GM18505 (cell line): Measurements from ENCODE around the gene ATP6V0E1.
"Not testable (repeated sequence)": the region's sequence is repeated elsewhere in the genome, so short reads cannot be mapped to it uniquely, and the experiment has no call there.

Experiments
- ATAC-seq: cut with Tn5 transposase; IDR thresholded peaks from one replicate; pipeline ENCODE4 v1.9.1; 2021; ENCODE audit not compliant: unreplicated experiment
- POLR2A ChIP-seq: IDR thresholded peaks from 4 replicates; pipeline ENCODE4 v1.6.1; 2011; ENCODE audit warnings: borderline replicate concordance; ENCODE audit not compliant: insufficient read depth, insufficient read length; ENCODE audit errors: extremely low read depth

Gene ATP6V0E1

GRCh38 chr5:173075970-173076369 lies 92.4 kb downstream of the ATP6V0E1 start:
- no peak for ATAC-seq
- no peak for TF ChIP-seq POLR2A

GRCh38 chr5:173076471-173076870 lies 92.9 kb downstream of the ATP6V0E1 start:
- not testable (repeated sequence) for ATAC-seq

DNA sequence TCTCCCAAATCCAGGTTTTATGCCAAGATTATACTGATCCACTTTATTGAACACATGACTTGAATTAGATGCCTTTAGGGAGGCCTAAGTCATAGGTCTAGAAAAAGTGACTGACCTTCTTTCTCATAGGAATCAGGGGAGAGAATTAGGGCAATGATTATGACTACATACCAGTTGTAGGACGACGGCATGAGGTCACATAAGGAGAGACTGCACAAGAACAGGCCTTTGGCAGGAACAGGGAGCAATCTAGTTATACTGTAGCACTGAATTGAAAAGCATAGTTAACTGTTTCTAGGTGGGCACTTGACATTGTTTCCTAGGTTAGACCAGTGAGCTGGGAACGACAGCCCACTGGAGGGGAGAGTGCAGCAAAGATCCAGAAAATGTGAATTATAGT lies 95.3 kb downstream of the ATP6V0E1 start:
- TF ChIP-seq POLR2A, result no peak
- ATAC-seq, result no peak
